Measurements from ENCODE around the gene IFNGR1.
"Not testable (repeated sequence)": the region's sequence is repeated elsewhere in the genome, so short reads cannot be mapped to it uniquely, and the experiment has no call there.

IFNGR1 gene

GRCh38 chr6:137219664-137220252 is 573 bp upstream of the IFNGR1 start:
- peak overlapping the region; percentile 83 for H3K27ac ChIP-seq
- TF ChIP-seq, protein P1, sequence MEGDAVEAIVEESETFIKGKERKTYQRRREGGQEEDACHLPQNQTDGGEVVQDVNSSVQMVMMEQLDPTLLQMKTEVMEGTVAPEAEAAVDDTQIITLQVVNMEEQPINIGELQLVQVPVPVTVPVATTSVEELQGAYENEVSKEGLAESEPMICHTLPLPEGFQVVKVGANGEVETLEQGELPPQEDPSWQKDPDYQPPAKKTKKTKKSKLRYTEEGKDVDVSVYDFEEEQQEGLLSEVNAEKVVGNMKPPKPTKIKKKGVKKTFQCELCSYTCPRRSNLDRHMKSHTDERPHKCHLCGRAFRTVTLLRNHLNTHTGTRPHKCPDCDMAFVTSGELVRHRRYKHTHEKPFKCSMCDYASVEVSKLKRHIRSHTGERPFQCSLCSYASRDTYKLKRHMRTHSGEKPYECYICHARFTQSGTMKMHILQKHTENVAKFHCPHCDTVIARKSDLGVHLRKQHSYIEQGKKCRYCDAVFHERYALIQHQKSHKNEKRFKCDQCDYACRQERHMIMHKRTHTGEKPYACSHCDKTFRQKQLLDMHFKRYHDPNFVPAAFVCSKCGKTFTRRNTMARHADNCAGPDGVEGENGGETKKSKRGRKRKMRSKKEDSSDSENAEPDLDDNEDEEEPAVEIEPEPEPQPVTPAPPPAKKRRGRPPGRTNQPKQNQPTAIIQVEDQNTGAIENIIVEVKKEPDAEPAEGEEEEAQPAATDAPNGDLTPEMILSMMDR (IDR thresholded peaks at IDR 0.05) = no peak
- TF ChIP-seq ZFX (IDR thresholded peaks at IDR 0.05; ENCODE audit: borderline replicate concordance) = no peak

DNA sequence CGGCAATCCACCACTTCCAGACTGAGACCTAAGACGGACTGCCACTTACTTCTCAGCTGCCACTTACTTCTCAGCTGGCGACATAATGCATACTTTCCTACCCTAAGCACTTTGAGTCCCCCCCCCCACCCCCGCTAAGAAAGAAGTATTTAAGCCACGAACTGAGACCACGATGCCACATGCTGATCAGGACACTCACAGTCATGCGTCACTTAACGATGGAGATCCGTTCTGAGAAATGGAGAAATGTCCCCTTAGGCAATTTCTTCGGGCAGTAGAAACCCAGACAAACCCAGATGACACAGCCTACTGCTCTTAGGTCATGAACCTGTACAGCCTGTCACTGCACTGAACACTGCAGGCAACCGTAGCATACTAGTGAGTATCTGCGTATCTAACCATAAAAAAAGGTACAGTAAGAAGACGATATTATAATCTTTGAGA is 690 bp downstream of the IFNGR1 start:
- TF ChIP-seq, protein P1 (IDR thresholded peaks at IDR 0.05) = no peak
- no peak for TF ChIP-seq ZFX (IDR thresholded peaks at IDR 0.05; ENCODE audit: borderline replicate concordance)
- peak overlapping the region; percentile 83 for H3K27ac ChIP-seq

- TF ChIP-seq, protein P1 (IDR thresholded peaks at IDR 0.05) = no peak
- TF ChIP-seq ZFX (IDR thresholded peaks at IDR 0.05; ENCODE audit: borderline replicate concordance) = no peak
- no peak overlapping the region for H3K27ac ChIP-seq
Observed at GRCh38 chr6:137217801-137218472, 1.2 kb downstream of the IFNGR1 start.

DNA sequence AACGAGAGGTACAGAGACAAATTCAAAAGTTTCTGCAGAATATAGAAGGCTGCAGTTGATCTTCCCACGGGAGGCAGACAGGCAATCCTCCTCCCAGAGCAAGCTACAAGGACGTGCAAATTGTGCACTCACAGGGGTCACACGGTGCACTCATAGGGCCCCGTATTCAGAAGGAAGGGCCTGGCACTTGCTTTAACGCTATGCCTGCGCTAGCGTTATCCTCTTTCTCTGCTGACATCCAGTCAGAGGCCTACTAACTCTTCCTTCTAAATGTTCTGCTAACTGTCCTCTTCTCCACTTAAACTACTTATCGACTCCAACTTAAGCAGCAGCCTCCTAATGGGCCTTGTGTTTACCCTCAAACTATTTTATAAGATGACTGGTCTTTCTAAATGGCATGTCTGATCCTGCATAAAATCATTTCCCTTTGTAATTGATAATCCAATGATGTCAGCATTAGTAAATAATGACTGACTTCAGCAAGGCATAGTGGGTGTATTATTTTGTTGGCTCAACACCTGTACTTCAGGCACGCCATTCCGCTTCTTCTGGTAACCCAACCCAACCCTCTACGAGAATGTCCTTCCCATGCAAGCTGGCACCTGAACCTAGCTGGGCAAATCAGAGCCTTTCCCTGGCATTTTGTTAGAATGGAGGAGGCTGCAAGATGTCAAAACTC is 2.2 kb downstream of the IFNGR1 start:
- TF ChIP-seq, protein P1 (IDR thresholded peaks at IDR 0.05) = no peak
- no peak for TF ChIP-seq ZFX (IDR thresholded peaks at IDR 0.05; ENCODE audit: borderline replicate concordance)
- H3K27ac ChIP-seq = no peak overlapping the region

DNA sequence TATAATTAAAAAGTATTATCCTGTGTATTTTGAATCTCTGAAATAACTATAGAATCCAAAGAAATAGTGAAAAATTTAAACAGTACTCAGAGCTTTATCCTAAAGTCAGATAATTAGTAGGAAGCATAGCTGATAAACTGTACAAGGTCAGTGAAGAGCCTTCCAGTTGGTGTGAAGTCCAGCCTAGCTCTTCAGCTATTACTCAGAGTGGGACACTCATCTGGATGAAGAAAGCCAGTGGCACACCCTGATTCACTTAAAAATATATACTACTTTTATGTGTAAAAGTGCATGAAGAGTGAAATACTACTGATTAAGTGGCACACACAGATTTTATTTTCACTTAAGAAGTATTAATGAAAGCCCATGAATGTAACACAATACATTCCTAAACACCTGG is 3.1 kb downstream of the IFNGR1 start:
- TF ChIP-seq ZFX (IDR thresholded peaks at IDR 0.05; ENCODE audit: borderline replicate concordance) = no peak
- TF ChIP-seq, protein P1 (IDR thresholded peaks at IDR 0.05) = no peak
- no peak overlapping the region for H3K27ac ChIP-seq

GRCh38 chr6:137215630-137216029 is 3.6 kb downstream of the IFNGR1 start:
- not testable (repeated sequence) for H3K27ac ChIP-seq

DNA sequence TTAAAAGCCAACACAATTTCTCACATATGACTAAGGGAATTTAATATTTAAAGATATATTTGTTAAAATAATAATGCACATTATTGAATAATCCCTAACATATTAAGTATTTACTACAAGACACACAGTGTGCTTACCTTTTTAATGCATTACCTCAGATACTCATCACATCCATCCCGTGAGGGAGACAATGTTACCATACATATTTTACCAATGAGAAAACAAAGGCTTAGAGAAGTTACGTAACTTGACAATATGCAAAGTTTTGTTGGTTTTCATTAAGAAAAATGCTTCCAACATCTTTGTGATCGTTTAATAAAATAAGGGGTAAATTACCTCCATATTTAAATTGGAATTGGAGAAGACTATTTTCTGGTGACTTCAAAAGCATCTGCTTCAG is 4.3 kb downstream of the IFNGR1 start:
- no peak overlapping the region for H3K27ac ChIP-seq
- TF ChIP-seq, protein P1 (IDR thresholded peaks at IDR 0.05) = no peak
- no peak for TF ChIP-seq ZFX (IDR thresholded peaks at IDR 0.05; ENCODE audit: borderline replicate concordance)
